GM12801 (cell line): ENCODE data around the gene SYCE3.

Experiments
- TF ChIP-seq, protein P1 (sequence below): IDR thresholded peaks from one replicate; pipeline ENCODE4 v1.5.1; 2011; ENCODE audit warnings: control low read depth; ENCODE audit not compliant: insufficient read length; ENCODE audit errors: extremely low read depth

The SYCE3 gene

GRCh38 chr22:50602338-50602700 is 39.6 kb upstream of the SYCE3 start:
- TF ChIP-seq, protein P1, sequence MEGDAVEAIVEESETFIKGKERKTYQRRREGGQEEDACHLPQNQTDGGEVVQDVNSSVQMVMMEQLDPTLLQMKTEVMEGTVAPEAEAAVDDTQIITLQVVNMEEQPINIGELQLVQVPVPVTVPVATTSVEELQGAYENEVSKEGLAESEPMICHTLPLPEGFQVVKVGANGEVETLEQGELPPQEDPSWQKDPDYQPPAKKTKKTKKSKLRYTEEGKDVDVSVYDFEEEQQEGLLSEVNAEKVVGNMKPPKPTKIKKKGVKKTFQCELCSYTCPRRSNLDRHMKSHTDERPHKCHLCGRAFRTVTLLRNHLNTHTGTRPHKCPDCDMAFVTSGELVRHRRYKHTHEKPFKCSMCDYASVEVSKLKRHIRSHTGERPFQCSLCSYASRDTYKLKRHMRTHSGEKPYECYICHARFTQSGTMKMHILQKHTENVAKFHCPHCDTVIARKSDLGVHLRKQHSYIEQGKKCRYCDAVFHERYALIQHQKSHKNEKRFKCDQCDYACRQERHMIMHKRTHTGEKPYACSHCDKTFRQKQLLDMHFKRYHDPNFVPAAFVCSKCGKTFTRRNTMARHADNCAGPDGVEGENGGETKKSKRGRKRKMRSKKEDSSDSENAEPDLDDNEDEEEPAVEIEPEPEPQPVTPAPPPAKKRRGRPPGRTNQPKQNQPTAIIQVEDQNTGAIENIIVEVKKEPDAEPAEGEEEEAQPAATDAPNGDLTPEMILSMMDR: no peak

DNA sequence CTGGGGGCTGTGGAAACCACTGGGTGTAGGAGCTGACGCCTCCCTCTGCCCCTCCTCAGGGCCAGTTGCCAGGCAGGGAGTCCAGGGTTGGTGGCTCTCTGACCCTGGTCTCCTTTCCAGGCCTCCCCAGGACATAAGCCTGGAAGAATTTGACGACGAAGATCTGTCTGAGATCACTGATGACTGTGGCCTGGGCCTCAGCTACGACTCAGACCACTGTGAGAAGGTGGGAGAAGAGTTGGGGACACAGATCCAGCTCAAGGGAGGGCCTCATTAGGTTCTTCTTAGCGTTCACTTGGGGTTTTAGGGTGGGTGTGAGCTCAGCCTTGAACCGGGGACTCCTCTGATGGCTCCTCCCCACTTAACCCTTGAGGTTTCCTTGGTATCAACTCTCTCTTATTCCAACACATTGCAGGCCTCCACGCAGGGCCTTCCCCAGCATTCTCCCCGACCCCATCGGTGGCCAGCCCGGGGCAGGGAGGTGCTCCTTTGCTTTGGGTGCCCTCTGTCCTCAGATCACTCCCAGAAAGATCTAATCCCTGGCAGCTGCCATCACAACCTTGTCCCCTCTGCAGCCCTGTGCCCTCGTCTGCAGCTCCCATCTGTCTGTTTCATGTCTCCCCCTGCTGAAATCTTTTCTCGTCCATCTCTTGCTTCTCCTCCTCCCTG is 39.1 kb upstream of the SYCE3 start:
- TF ChIP-seq, protein P1: no peak

DNA sequence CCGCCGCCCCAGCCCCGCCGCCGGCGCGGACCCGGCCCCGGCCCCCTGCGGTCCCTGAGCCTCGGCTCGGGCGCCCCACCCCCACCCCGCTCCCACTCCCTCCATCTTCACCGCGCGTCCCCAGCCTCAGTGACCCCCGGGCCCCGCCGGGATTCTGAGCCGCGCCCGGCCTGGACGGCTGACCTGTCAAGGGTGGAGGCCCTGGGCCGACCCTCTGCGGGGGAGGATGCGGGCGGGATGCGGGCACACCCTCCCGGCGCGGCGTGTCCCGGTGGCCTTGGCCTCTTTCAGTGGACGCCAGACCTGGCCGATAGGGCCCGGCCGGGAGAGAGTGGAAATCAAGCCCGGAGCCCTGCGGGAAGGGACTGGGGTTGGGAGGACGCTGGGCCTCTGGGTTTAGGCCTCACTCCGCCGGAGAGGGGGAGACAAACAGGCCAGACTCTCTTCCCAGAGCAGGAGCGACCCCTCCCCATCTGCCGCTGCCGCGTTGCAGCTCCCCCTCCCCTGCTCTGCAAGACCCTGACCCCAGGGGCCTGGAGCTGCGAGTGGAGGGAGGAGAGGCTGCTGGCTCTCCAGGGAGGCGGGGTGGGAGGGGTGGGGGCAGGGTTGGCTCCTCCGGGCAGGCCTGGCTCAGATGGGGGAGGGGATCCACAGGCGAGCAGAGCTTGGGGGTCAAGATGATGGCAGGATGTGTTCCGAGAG is 38.4 kb upstream of the SYCE3 start:
- TF ChIP-seq, protein P1: no peak

- TF ChIP-seq, protein P1: no peak
These were observed 37.8 kb upstream of the SYCE3 start, which contains the start of gene MAPK8IP2 for GRCh38 chr22:50600538-50600937. Gene MAPK8IP2, plus strand, starts transcription at chr22:50600793. Its CDS starts 26 bp downstream, at chr22:50600819.

- TF ChIP-seq, protein P1: no peak
These were observed 37.2 kb upstream of the SYCE3 start for GRCh38 chr22:50599816-50600455.

GRCh38 chr22:50597097-50597496 is 34.4 kb upstream of the SYCE3 start:
- TF ChIP-seq, protein P1: no peak

GRCh38 chr22:50595189-50595588 is 32.5 kb upstream of the SYCE3 start:
- TF ChIP-seq, protein P1: no peak
